Heart left ventricle (tissue), 13 donors: ENCODE results near the gene BCL7C.

Source experiments
- CTCF ChIP-seq, 12 donors: fragments of 200-600 bp; sonication (generic) in 4 of 12; IDR thresholded peaks; one replicate each; pipeline versions ENCODE4 v1.5.0 to v1.8.0; 2018 to 2022; ENCODE audit warnings: antibody characterized with exemption in 12 of 12, mild to moderate bottlenecking in 5 of 12
- POLR2A ChIP-seq, 2 donors: fragments of 450-650 bp; IDR thresholded peaks; one replicate each; pipeline ENCODE4 v1.6.1; 2017; ENCODE audit warnings: antibody characterized with exemption in 2 of 2, mild to moderate bottlenecking in 2 of 2, moderate library complexity in 2 of 2
- donor health status: ischemic (EF 13 %, LVEDD 7.1; RV severe dilation, severe dysfunction).
- donor health status: DM: no; HTN: yes; CAD: no.
- donor health status: DM: no; HTN: no; CAD: no.
- donor health status: ischemic (EF 25% LVEDD 6.9; RV normal size, moderate dysfunction).
- donor health status: ischemic (EF 25% LVEDD 5.7; RV mildly dilated, moderate dysfunction).
- donor health status: ischemic (EF 35%, LVEDD 5.7; RV mildly dilated, moderate dysfunction).
- donor health status: nonischemic (EF 11% LVEDD 7.7; RV severe dilation, severe dysfunction).
- donor health status: DM: yes; HTN: yes; CAD: no.
- donor health status: PGD.
- donor health status: ischemic (EF 29% LVEDD 5.4; RV normal size, mild dysfunction).
- donor health status: nonischemic (EF 23%, LVEDD 6.1; RV moderate dilation, normal function).

GRCh38 chr16:30894540-30895368 lies 877 bp upstream of the BCL7C start:
- TF ChIP-seq CTCF (IDR thresholded peaks at IDR 0.05) = no peak
- no peak for TF ChIP-seq POLR2A (IDR thresholded peaks at IDR 0.05)
